GM10248 (cell line): Measurements from ENCODE around the gene PLSCR5.

ENCODE experiments used
- CTCF ChIA-PET: fragments of 300-600 bp; sonication (Branson Sonifier 250); formaldehyde crosslinking; extraction: SDS; loops from one replicate; lab custom pipeline; 2021; ENCODE audit warnings: antibody characterized with exemption; lab: Yijun Ruan, JAX
- POLR2A ChIA-PET: fragments of 350-650 bp; sonication (Branson Sonifier 250); formaldehyde crosslinking; extraction: SDS; loops from one replicate; lab custom pipeline; 2020; ENCODE audit warnings: antibody characterized with exemption; lab: Yijun Ruan, JAX
- DNase-seq: peaks from one replicate; pipeline ENCODE4 v3.0.0; 2012; ENCODE audit errors: extremely low spot score
- CTCF ChIP-seq: IDR thresholded peaks from 2 replicates; pipeline ENCODE4 v1.5.1; 2012; ENCODE audit warnings: mild to moderate bottlenecking, low read depth; ENCODE audit errors: extremely low read depth, missing control alignments, control extremely low read depth

PLSCR5 gene

DNA sequence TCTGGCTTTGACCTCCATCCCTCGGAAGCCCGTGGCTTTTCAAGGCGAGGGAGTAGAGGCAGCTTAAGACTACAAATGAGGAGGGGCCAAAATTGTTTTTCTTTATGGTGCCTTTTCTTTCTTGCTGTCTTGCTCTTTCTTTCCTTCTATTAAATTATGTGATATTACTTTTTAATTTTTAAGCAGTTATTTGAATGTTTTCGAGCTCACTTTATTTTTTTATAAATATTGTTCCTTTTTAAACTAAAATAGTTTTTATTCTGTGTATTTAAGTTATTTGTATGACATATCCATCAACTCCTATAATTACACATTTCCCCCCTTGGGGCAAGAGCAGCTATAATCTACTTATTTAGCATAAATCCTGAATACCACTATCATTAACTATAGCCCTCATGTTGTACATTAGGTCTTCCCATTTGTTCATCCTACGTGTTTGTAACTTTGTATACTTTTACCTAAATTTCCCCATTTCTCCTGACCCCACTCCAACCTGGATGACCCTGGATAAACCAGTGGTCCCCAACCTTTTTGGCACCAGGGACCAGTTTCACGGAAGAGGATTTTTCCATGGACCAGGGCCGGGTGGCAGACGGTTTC is 60.1 kb downstream of the PLSCR5 start:
- TF ChIP-seq CTCF: no peak
- no peak for DNase-seq
- POLR2A ChIA-PET: interaction anchor here (0.6 kb wide), 1 partner anchor 54 kb away, joined by 3 read pairs; no protein-coding TSS in a partner anchor
- CTCF ChIA-PET: interaction anchor here (0.8 to 2.1 kb wide), 4 partner anchors 9 to 355 kb away, joined by 3 to 6 read pairs (median 3); no protein-coding TSS in a partner anchor

GRCh38 chr3:146544002-146544928 is 60.9 kb downstream of the PLSCR5 start, which contains the start of gene PLSCR1:
PLSCR1 (minus strand) TSS chr3:146544607; CDS start chr3:146536552, 8,055 bp downstream.
- ChIA-PET CTCF (interaction anchor here (0.8 to 2.1 kb wide), 10 partner anchors 10 to 355 kb away, joined by 3 to 6 read pairs (median 4); no protein-coding TSS in a partner anchor), POLR2A (interaction anchor here (0.6 kb wide), 1 partner anchor 55 kb away, joined by 3 read pairs; no protein-coding TSS in a partner anchor)
- TF ChIP-seq CTCF: no peak
- DNase-seq: peak; percentile 81

DNA sequence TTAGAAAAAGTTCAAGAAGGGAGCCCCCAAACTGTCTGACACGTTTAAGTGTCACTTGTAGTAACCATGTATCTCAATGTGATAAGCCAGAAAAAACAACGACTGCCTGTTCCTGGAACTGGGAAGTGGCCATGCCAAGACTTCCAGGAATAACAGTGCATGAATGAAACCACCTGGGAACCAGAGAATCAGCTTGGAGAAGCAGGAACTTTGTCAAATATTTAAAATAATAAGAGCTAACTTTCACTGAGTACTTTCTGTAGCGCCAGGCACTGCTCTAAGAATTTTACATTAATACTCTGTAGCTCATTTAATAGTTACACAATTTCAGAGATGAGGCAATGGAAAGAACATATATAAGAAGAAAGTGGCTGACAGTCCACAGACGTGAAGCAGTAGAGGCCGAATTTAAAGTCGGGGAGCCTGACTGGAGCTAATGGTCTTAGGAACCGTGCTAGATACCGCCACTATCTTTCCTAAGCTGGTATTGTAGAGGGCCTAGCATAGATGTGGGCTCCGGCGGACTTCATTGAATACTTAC is 61.6 kb downstream of the PLSCR5 start:
- TF ChIP-seq CTCF: no peak
- POLR2A ChIA-PET: no interaction called here

GRCh38 chr3:146542978-146543377 is 62.2 kb downstream of the PLSCR5 start:
- ChIA-PET POLR2A (no interaction called here), CTCF (interaction anchor here (0.9 to 1.4 kb wide), 5 partner anchors 10 to 353 kb away, joined by 3 to 5 read pairs (median 4); no protein-coding TSS in a partner anchor)
- no peak for DNase-seq
- no peak for TF ChIP-seq CTCF

More for the DNA sequence above, 61.6 kb downstream of the PLSCR5 start:
- CTCF ChIA-PET: interaction anchor here (0.9 to 2.1 kb wide), 7 partner anchors 10 to 354 kb away, joined by 3 to 6 read pairs (median 4); no protein-coding TSS in a partner anchor
- no peak for DNase-seq

DNA sequence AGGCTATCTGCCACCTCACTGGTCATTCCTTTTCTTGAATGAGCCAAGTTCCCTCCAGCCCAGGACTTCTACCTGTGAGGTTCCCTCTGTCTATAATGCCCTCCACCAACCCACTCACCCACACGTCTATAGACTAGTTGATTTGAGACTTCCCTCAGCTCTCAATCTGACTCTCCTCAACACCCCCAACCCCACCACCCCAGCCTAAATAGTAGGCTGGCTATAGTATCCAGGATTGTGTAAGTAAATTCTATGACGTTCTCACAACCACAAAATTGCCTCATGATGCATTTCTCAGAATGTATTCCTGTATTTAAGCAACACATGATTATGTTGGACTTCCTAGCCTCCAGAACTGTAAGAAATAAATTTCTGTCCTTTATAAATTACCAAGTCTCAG is 63.0 kb downstream of the PLSCR5 start:
- no peak for DNase-seq
- CTCF ChIA-PET: interaction anchor here (1.0 kb wide), 2 partner anchors 17 to 36 kb away, joined by 3 to 5 read pairs; no protein-coding TSS in a partner anchor
- POLR2A ChIA-PET: no interaction called here
- no peak for TF ChIP-seq CTCF

GRCh38 chr3:146540978-146541377 is 64.2 kb downstream of the PLSCR5 start:
- no peak for TF ChIP-seq CTCF
- DNase-seq: no peak

More at GRCh38 chr3:146540978-146541377, 64.2 kb downstream of the PLSCR5 start:
- CTCF ChIA-PET: interaction anchor here (1.0 to 1.8 kb wide), 6 partner anchors 9 to 76 kb away, joined by 3 to 6 read pairs (median 4); no protein-coding TSS in a partner anchor
- POLR2A ChIA-PET: no interaction called here
